Panc1 (cell line): ENCODE measurements around the gene NCBP2. TPM values are rescaled to one million over a fixed set of nuclear protein-coding genes. Genes with fewer than 3 reads are reported as not detected.

ENCODE experiments used
- ATAC-seq: fragments of 200-7000 bp; cut with Tn5 transposase; 2 replicates; pipeline ENCODE4 v1.9.1; 2020; ENCODE audit warnings: mild to moderate bottlenecking, moderate library complexity
- BruUV-seq: library from RNA; stranded (reverse); fragments of 400-500 nt; replicated peaks from 2 replicates; lab custom pipeline; 2021; lab: Mats Ljungman, UMichigan
- CTCF ChIA-PET: fragments of 300-600 bp; sonication (Branson Sonifier 250); formaldehyde crosslinking; loops from one replicate; lab custom pipeline; 2022; ENCODE audit warnings: antibody characterized with exemption; lab: Charles Lee
- POLR2A ChIA-PET: fragments of 300-600 bp; sonication (Branson Sonifier 250); formaldehyde crosslinking; loops from one replicate; lab custom pipeline; 2022; ENCODE audit warnings: antibody characterized with exemption; lab: Charles Lee
- DNase-seq: peaks from one replicate; pipeline ENCODE4 v3.0.0-alpha.2; 2010; ENCODE audit warnings: low read depth, low spot score
- H3K27ac ChIP-seq: 2 replicates; pipeline ENCODE4 v1.5.1; 2011; ENCODE audit warnings: mild to moderate bottlenecking, low read length, inconsistent platforms
- H3K27me3 ChIP-seq: fragments of 200-500 bp; sonication (Bioruptor generic); 2 replicates; pipeline ENCODE4 v1.6.0; 2014; ENCODE audit warnings: low read length, inconsistent platforms; ENCODE audit not compliant: control insufficient read depth, insufficient read depth
- H3K36me3 ChIP-seq: fragments of 200-500 bp; sonication (Bioruptor generic); 2 replicates; pipeline ENCODE4 v1.5.1; 2014; ENCODE audit warnings: inconsistent platforms, mild to moderate bottlenecking, low read length, moderate library complexity; ENCODE audit not compliant: control insufficient read depth, insufficient read depth
- H3K4me1 ChIP-seq: 2 replicates; pipeline ENCODE4 v1.5.1; 2011; ENCODE audit warnings: inconsistent platforms, mild to moderate bottlenecking, low read length, moderate library complexity; ENCODE audit not compliant: control insufficient read depth, insufficient read depth
- H3K4me3 ChIP-seq, 2 experiments: 2 replicates each; pipeline ENCODE4 v1.5.1; 2011 to 2012; ENCODE audit warnings: low read depth in 2 of 2, low read length in 2 of 2, mild to moderate bottlenecking in 2 of 2, inconsistent platforms in 1 of 2, moderate library complexity in 1 of 2
- H3K9me3 ChIP-seq: fragments of 200-500 bp; sonication (Bioruptor generic); 2 replicates; pipeline ENCODE4 v1.5.1; 2014; ENCODE audit warnings: low read depth, mild to moderate bottlenecking, inconsistent platforms, low read length, moderate library complexity; ENCODE audit not compliant: control insufficient read depth, insufficient read depth
- POLR2AphosphoS5 ChIP-seq: IDR thresholded peaks from 2 replicates; pipeline ENCODE4 v1.6.1; 2012; ENCODE audit warnings: mild to moderate bottlenecking, low read depth, low read length, moderate library complexity
- SIN3A ChIP-seq: IDR thresholded peaks from 2 replicates; pipeline ENCODE4 v1.6.1; 2012; ENCODE audit warnings: low read depth, mild to moderate bottlenecking, low read length, moderate library complexity, borderline replicate concordance; ENCODE audit not compliant: insufficient read depth
- TCF7L2 ChIP-seq: IDR thresholded peaks from 2 replicates; pipeline ENCODE4 v1.6.1; 2011; ENCODE audit warnings: mild to moderate bottlenecking, low read depth, low read length, inconsistent platforms
- in situ Hi-C: cut with HindIII; loops from 2 replicates; pipeline ENCODE4 v1.10.0; 2016; ENCODE audit warnings: low sequenced_read_pairs, low pct_unique_long_range_greater_than_20kb
- intact Hi-C: fragments of 100-400 bp; cut with micrococcal nuclease; formaldehyde crosslinking; loops from one replicate; pipeline ENCODE4 v1.10.0; 2022; ENCODE audit not compliant: unreplicated experiment
- total RNA-seq: library from RNA; stranded (reverse); gene quantifications from one replicate; pipeline ENCODE4 v1.2.1, GENCODE V29; 2021; ENCODE audit not compliant: unreplicated experiment
- TF ChIP-seq, protein P1 (sequence below): fragments of 450-650 bp; IDR thresholded peaks from 2 replicates; pipeline ENCODE4 v1.5.1; 2017; ENCODE audit warnings: mild to moderate bottlenecking
- TF ChIP-seq, protein P2 (sequence below), 2 experiments: IDR thresholded peaks; 2 replicates each; pipeline ENCODE4 v1.6.1; 2011 to 2012; ENCODE audit warnings: low read depth in 2 of 2, control low read depth in 1 of 2, low read length in 1 of 2, mild to moderate bottlenecking in 1 of 2, moderate library complexity in 1 of 2; ENCODE audit not compliant: insufficient read depth in 1 of 2

NCBP2 gene
- total RNA-seq, 1 experiment from 2014 or later = 122 TPM

DNA sequence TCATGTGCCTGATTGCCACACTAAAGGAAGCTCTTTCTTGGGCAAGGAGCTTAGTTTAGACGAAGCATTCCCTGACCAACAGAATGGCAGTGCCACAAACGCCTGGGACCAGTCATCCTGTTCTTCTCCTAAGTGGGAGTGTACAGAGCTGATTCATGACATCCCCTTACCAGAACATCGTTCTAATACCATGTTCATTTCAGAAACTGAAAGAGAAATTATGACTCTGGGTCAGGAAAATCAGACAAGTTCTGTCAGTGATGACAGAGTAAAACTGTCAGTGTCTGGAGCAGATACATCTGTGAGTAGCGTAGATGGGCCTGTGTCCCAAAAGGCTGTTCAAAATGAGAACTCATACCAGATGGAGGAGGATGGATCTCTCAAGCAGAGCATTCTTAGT is 56.2 kb downstream of the NCBP2 start:
- in situ Hi-C loops (no loop called here), intact Hi-C loops (no loop called here)
- no peak for TF ChIP-seq SIN3A
- TF ChIP-seq POLR2AphosphoS5 = no peak
- TF ChIP-seq, protein P1, sequence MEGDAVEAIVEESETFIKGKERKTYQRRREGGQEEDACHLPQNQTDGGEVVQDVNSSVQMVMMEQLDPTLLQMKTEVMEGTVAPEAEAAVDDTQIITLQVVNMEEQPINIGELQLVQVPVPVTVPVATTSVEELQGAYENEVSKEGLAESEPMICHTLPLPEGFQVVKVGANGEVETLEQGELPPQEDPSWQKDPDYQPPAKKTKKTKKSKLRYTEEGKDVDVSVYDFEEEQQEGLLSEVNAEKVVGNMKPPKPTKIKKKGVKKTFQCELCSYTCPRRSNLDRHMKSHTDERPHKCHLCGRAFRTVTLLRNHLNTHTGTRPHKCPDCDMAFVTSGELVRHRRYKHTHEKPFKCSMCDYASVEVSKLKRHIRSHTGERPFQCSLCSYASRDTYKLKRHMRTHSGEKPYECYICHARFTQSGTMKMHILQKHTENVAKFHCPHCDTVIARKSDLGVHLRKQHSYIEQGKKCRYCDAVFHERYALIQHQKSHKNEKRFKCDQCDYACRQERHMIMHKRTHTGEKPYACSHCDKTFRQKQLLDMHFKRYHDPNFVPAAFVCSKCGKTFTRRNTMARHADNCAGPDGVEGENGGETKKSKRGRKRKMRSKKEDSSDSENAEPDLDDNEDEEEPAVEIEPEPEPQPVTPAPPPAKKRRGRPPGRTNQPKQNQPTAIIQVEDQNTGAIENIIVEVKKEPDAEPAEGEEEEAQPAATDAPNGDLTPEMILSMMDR = no peak
- no peak for TF ChIP-seq TCF7L2
- TF ChIP-seq, protein P2, sequence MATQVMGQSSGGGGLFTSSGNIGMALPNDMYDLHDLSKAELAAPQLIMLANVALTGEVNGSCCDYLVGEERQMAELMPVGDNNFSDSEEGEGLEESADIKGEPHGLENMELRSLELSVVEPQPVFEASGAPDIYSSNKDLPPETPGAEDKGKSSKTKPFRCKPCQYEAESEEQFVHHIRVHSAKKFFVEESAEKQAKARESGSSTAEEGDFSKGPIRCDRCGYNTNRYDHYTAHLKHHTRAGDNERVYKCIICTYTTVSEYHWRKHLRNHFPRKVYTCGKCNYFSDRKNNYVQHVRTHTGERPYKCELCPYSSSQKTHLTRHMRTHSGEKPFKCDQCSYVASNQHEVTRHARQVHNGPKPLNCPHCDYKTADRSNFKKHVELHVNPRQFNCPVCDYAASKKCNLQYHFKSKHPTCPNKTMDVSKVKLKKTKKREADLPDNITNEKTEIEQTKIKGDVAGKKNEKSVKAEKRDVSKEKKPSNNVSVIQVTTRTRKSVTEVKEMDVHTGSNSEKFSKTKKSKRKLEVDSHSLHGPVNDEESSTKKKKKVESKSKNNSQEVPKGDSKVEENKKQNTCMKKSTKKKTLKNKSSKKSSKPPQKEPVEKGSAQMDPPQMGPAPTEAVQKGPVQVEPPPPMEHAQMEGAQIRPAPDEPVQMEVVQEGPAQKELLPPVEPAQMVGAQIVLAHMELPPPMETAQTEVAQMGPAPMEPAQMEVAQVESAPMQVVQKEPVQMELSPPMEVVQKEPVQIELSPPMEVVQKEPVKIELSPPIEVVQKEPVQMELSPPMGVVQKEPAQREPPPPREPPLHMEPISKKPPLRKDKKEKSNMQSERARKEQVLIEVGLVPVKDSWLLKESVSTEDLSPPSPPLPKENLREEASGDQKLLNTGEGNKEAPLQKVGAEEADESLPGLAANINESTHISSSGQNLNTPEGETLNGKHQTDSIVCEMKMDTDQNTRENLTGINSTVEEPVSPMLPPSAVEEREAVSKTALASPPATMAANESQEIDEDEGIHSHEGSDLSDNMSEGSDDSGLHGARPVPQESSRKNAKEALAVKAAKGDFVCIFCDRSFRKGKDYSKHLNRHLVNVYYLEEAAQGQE (IDR thresholded peaks at IDR 0.05; ENCODE audit: insufficient read depth in 1 of 2, low read depth in 2 of 2, low read length in 1 of 2) = no peak
- 0 out of 2 replicates have a peak, but pooled peaks cover 5% of the 10 kb centered on the region for H3K36me3 ChIP-seq
- no peak overlapping the region for H3K27ac ChIP-seq
- H3K27me3 ChIP-seq = no peaks in the 10 kb centered on the region
- no peak overlapping the region for H3K4me3 ChIP-seq
- CTCF ChIA-PET = no interaction called here
- BruUV-seq = no TSS peak
- H3K9me3 ChIP-seq = no peaks in the 10 kb centered on the region
- no peaks in the 10 kb centered on the region for H3K4me1 ChIP-seq
- POLR2A ChIA-PET = interaction anchor here (1.4 kb wide), 1 partner anchor 19 kb away, joined by 4 read pairs; the partner anchor contains the start of gene SENP5
- ATAC-seq = no peak
- no peak for DNase-seq

Other genes with a start within 250 kb of the NCBP2 start
- gene CEP19, start 230.3 kb downstream of the NCBP2 start, total RNA-seq = 7.1 TPM
- 85.7 TPM for gene PIGX, start 230.2 kb downstream of the NCBP2 start, total RNA-seq
- gene PAK2, start 202.7 kb downstream of the NCBP2 start, total RNA-seq = 185 TPM
- 40.0 TPM for gene SENP5, start 74.6 kb downstream of the NCBP2 start, total RNA-seq
- 6.3 TPM for gene PIGZ, start 26.3 kb upstream of the NCBP2 start, total RNA-seq
- 18.7 TPM for gene MELTF, start 87.3 kb upstream of the NCBP2 start, total RNA-seq